GM21825 (cell line): Measurements from ENCODE around the gene PGLYRP3.
"Not testable (repeated sequence)": the region's sequence is repeated elsewhere in the genome, so short reads cannot be mapped to it uniquely, and the experiment has no call there.

ENCODE experiments used
- ATAC-seq: cut with Tn5 transposase; IDR thresholded peaks from one replicate; pipeline ENCODE4 v1.9.1; 2021; ENCODE audit warnings: mild to moderate bottlenecking, moderate library complexity; ENCODE audit not compliant: unreplicated experiment

PGLYRP3 gene

DNA sequence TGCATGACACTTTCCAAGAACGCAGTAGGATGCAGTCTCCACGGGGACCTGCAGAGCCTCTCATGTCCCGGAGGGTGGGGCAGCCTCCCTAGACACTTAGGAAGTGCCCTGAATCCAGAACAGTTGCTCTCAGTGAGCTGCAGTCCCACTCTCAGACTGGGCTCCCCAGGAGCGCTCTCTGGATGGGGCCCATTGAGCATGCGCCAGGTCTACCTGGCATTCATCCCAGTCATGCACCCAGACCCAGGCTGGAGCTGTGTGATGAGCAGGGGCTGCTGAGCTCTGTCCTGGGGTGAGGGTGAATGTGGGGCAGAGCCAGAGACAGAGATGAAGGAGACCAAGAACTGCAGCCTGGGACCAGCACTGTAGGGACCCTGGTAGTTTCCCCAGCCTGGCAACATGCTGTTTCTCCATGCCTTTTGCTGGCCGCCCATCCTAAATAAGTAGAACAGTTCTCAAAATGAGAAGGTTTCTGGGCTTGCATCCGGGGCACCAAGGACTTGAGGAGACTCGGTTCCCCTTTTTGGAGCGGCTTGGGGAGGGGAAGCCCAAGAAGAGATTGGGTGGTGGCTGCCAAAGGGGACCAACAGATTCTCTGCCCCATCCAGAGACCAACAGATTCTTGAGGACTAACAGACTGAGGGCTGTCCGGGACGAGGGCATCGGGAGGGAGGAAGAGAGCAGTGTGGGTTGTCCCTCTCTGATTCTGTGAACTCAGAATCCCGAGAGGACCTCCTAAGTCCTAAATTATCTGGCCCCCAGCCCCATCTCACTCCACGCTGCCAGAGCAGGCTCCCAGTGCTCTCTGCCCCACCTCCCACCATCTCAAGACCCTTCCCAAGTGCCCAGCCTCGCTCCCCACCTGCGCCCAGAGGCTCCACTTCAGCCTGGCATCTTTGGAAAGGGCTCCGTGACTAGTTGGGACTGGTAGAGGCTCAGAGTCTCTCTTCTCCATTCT, 36.9 kb upstream of the PGLYRP3 start:
- ATAC-seq, result no peak

DNA sequence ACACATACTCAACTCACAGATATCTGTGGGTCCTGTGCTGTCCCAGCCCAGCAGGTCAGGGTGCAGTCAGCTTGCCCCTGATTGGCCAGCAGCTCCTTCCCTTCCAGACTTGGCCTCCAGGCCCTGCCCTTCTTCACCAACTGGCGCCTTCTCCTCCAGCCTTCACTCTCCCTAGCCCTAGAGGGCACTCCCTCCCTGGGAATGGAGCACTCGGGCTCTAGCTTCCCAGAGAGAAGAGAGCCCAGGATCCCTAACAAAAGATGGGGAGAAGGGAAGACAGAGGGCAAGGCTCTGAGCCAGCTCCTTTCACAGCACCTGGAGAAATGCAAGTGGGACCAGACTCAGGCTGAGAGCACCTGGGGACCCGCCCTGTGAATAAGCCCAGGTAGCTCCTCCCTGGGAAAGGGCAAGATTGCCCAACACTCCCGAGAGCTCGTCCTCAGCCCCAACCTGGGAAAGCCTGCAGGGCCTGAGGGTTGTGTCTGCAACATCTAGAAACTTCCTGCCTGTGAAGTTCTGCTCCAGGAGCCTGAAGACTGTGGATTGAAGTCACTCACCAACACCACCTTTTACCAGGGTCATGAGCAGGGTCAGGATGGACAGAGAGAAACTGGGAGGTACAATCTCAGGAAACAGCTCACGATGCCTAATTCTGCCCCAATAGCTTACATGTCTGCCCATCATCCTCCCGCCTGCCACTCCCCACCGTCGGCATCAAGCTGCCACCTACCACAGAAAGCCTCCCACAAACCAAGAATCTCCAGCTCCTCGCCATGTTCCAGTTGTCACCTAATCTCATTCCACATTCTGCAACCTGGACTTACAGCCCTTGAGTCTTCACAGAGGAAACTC, 36.0 kb upstream of the PGLYRP3 start, which contains the start of gene PGLYRP4:
TSS of gene PGLYRP4 (minus strand) at position 331 of the 852 bp plus-strand sequence. CDS start 909 bp downstream, outside the sequence.
- ATAC-seq, result no peak

DNA sequence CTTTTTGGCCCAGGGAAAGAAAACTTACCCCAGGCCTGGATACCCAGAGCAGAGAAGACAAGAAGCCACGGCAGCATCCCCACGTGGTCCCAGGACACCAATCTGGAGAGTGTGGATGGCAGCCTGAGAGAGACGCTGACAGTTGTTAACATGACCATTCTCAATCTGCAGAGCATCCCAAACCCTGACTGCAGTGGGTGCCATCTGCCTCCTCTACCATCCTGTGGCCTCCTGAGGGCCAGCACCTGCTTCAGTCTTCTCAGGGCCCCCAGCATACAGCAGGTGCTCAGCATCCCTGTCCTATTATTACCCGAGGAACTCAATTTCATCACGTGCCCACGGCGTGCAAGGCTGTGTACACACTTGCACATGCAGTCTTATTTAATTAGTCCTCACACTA, 35.1 kb upstream of the PGLYRP3 start:
- no peak for ATAC-seq

DNA sequence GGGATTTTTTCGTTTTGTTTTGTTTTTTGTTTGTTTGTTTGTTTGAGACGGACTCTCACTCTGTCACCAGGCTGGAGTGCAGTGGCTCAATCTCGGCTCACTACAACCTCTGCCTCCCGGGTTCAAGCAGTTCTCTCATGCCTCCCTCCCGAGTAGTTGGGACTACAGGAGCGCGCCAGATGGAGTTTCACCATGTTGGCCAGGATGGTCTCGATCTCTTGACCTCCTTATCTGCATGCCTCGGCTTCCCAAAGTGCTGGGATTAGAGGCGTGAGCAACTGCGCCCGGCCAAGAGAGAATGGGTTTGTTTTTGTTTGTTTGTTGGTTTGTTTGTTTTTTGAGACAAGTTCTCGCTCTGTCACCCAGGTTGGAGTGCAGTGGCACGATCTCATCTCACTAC, 34.3 kb upstream of the PGLYRP3 start:
- not testable (repeated sequence) for ATAC-seq

DNA sequence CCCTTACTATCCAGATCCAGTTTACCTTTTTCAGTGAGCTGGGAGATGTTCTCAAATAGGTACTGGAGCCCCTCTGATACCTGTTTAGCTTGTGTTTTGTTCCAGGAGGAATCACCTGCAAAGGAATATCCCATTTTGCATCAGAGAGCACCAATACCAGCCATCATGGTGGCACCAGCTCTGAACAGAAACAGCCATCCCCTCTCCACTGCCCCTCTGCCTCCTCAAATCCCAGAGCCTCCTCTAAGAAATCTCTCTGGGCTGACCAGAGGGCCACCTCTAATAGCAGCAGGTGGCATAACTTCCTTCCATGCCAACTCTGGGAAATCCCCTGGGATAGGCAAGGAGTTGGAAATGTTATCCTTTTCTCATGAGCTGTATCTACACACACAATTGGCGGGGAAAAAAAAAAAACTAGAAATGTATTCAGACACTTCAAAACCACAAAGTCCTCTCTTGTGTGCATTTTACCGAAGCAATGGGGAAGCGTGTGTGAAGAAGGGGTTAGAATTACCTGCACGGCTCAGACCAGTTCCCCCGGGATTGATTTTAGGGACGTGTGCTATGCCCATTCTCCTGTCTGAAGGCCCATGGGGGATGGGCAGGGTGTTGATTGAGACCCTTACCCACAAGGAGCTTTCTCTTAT, 33.4 kb upstream of the PGLYRP3 start:
- no peak for ATAC-seq

DNA sequence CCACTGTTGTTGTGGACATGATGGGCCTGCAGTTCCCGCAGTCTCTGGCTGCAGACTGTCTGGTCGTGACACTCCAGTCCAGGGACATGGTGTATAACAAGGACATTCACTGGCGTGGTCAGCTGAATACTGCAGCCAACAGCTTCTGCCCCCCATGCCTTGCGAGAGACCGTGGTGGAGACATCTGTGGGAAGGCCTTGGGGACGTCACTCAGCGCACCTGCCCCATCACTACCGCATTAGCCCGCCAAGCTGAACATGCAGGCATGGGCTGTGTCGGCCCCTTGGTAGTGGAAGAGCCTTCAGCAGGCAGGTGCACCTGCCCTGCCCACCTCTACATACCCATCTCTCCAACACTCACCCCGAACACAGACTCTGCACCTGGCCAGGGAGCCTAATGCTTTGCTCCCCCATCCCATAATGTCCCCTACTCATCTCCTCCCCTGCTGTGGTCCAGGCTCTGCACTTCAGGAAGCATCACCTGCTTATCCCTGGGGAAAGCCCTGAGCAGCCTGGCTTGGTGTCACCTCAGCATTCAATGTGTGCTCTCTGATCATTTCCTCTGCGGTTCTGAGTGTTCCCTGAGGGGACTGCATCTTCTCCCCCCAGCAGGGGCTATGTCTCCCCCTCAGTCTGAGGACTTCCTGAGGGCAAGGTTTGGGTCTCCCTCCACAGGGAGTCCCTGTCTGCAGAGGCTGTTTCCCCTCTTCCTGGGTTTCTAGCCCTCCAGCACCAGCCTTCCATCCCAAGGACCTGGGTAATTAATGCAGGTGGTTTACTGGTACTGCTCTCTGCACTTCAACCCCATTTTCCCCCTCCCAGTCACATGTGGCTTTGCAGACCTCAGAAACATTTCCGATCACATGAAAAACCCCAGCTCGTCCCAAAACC, 32.7 kb upstream of the PGLYRP3 start:
- no peak for ATAC-seq

DNA sequence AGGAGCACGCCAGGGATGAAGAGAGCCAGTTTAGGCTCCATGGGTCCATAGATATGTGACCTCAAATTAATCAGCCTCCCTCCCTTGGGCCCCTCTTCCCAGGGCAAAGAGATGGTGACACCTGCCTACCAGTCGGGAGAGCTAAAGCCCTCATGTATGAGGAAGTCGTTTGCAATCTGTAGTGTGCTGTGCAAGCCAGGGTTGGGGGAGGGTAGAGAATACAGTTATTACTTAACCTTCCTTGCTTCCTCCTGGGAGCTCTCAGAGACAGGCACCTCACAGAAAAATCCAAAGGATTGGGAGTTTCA, 31.9 kb upstream of the PGLYRP3 start:
- ATAC-seq, result no peak

DNA sequence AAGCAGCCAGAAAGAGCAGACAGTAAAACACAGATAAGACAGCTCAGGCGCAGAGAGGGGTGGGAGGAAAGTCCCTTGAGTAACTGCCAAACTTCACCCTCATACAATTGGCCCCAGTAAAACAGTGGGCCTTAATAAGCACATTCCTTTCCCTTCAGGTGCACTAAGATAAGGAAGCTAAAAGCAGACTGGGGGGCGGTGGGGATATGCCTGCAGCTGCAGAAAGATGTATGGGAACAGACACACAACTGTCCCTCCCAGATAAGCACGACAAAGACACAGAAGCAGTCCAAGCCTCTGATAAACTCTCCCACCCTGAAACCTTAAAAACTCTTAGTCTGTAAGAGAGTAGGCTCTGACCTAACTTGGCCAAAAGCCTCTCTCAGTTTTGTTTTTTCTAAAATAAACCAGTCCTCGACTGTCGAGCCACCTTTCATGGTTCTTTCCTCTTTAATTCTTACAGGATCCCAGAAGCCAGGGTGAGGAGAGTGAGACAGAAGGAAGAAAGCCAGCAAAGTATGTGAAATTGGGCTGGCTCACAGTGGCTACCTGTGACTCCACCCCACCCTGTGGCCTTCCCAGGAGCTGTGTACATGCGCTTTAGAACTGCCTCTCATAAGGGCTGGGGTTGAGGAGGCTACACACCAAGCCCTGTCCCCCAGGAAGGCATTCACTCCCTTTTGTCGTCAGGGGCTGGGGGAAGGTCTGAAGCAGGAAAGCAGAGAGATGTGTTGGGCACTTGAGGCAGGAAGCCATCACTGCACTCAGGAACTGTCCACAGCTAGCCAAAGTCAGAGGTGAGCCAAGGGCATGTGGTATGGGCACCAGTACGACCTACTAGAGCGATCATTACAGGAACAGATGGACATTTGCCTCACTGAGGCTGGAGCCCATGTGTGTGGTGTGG, 31.3 kb upstream of the PGLYRP3 start:
- ATAC-seq, result no peak

DNA sequence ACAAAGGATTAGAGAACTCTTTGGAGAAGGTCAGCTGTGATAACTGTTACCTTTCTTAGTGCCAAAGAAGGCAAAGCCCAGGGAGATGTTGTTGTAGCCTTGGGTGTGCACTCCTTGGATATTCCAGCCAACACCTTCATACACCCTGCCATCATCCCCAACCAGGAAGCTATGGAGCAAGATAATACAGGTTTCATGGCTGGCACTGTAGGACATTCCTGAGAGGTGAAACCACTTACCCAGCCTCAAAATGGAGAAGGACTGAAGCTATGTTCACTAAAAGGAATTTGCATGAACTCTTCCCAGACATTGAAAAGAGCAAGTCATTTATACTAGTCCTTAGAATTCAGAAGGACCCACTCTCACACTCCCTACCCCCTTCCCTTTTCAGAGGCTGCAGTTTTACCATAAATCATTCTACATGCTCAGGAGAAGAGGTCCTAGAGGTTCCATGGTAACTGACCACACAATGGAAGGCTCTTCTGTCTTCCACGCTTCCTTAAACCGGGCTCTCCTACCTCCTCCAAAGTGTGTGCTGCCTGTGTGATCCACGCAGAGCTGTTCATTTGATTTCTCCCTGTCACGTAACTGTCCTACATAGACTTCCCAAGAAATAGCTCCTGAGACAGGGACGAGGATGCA, 30.4 kb upstream of the PGLYRP3 start:
- ATAC-seq, result no peak

DNA sequence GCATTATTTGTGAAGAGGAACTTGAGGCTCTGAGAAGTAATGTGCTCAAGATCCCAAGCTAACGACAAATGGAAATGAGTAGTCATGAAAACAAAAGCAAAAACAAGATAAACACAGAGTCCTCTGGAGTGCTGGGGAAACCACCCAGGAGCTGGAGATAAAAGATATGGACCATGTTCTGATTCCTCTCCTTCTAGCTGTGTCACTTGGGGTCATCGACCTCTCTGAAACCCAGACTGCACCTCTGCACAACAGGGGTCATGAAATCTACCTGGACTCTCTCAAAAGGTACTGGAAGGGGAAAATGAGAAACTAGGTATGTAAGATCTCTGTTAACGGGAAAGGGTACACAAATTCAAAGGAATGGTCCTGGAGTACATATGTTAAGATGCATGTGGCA, 29.4 kb upstream of the PGLYRP3 start:
- no peak for ATAC-seq

DNA sequence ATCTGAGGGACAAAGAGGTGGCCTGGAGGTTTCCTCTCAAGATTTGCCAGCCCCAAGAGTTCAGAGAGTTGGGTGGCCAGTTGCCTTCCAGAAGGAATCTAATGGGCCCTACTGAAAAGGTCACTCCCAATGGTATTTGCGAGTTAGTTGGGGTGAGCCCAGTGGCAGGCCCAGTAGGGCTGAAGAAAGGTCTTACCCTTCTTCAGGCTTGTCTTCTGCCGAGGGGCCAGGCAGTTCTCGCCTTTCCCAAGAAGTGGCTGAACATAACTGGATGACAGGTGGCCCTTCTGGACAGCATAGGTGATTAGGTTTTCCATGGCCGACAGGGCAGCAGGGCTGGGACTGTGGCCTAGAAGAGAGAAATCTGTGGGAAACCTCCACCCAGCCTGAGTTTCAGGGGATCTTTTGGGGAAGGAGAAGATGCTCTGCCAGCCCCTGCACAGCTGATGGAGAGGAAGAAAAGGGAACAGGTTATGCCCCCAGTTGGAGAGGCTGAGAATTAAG, 28.7 kb upstream of the PGLYRP3 start:
- no peak for ATAC-seq

DNA sequence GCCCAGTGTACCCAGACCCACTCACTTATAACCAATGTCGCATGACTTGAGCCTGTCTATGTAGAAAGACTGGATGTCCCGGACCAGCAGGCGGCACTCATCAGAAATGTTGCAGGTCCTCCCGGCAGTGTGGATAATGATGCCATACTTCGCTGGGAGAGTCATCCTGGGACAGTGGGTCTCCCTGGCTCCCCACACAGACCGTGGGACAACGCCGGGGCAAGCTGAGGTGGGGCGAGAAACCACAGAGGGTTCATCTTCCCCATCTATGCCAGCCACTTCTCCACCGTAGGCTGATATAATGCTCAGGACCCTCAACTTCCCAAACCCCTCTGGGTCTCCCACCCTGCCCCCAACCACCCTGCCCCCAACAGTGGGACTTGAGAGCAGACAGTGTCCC, 27.6 kb upstream of the PGLYRP3 start:
- no peak for ATAC-seq

DNA sequence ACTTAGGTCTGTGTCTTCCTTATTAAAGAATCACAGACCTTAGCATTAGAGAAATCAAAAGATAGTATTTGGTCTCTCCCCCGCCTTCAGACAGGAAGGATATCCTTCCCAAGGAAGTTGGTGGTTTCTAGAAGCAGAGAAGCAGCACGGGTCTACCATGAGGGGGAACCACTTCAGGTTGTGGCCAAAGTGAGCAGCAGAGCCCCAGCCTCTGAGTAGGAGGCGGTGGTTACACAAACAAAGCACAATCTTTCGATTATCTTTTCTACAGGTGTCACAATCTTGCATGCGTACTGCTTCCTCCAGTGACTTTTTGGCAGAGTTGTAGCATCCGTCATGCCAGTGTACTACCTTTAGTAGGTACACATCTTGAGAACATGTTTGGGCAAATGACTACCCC, 27.1 kb upstream of the PGLYRP3 start:
- ATAC-seq, result no peak

DNA sequence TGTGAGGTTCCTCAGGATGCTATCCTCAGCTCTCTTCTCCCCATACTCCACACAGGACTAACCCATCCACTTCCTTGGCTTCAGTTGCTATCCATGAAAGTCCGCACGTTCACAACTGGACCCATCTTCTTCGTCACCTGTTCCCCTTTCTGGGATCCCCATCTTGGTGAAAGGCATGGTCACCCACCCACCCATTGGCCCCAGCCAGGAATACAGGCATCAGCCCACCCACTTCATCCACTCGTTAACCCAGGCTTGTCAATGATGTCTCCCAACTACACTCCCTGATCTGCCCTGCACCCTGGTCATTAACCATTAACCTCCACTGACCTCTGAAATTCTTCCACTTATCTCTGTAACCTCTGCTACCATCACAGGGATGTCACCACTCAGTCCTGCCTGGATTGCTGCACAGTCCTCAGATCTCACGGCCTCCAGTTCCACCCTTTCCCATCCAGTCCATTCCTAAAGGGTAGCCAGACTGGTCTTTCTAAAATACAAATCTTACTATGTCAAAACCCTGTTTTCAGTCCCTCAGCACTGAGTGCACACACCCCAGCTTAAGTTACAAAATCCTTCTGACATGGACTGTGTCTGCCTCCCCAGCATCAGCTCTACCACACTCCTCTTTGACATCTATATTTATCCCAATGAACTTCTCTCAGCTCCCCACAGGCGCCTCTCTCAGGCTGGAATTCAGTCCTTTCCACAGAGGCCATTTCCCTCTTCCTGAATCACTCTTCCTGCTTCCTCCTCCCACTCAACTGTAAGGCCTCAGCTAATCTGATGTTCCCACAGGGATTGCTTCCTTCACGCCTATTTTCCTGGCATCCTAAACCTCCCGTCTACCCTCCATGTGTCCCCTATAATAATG, 25.5 kb upstream of the PGLYRP3 start:
- ATAC-seq, result no peak

DNA sequence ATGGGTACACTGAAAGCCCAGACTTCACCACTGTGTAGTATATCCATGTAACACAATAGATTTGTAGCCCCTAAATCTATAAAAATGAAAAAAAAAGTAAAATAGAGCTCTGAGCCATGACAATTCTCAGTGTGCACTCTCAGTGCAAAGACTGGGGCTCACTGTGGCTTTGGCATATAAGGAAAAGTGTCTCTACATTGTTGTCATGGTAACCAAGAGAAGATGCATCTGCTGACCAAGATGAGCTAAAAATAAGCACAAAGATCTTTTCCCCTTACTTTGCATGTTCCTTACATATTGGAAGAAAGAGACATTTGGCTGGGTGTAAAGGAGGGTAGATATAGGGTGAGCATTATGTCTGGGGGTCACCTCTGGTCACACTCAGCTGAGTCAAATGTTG, 23.9 kb upstream of the PGLYRP3 start:
- ATAC-seq, result no peak

DNA sequence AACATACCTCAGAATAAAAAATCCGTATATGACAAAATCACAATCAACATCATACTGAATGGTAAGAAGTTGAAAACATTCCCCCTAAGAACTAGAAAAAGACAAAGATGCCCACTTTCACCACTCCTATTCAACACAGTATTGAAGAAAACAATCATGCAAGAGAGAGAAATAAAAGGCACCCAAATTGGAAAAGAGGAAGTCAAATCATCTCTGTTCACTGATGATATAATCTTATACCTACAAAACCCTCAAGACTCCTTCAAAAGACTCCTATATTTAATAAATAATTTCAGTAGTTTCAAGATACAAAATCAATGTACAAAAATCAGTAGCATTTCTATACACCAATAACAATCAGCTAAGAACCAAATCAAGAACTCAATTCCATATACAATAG, 21.1 kb upstream of the PGLYRP3 start:
- ATAC-seq, result no peak

DNA sequence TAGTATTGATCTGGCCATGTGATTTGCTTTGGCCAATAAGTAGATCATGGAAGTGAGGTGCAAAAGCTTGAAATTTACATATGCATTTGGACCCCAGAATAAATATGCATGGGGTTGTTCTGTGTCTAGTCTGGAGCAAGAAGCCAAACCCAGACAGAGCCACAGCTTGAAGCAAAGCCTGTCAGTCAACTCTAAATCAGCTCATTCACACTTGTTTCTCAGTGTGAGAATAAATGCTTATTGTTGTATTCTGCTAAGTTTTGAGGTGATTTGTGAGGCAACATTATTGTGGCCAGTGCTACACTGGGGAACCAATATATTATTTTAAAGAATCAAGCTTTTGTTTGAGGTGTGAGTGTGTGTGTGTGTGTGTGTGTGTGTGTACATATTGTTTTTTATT, 12.2 kb upstream of the PGLYRP3 start:
- no peak for ATAC-seq

DNA sequence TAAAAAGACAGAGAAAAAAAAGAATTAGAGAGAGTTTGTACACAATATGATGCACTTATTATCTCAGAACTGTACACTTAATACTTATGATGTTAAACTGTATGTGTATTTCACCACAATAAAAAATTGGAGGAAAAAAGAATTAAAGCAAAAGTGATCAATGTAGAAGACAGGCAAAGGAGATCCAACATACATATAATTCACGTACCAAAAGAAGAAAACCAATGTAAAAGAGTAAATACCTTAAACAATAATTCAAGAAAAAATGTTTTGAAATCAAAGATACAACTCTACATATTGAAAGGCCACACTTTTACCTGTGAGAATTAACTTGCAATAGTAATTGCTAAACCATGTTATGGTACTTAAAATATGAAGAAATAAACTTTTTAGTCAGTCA, 9.8 kb upstream of the PGLYRP3 start:
- ATAC-seq, result no peak
